Mammary epithelial cell (primary cell): ENCODE measurements around the gene SPATA6.

ENCODE experiments used
- CTCF ChIP-seq, 2 donors: IDR thresholded peaks in 1 of 2; conservative IDR thresholded peaks in 1 of 2; 2 replicates each; pipeline ENCODE4 v1.5.1; 2011 to 2012; ENCODE audit warnings: inconsistent platforms in 2 of 2, low read length in 2 of 2, mild to moderate bottlenecking in 2 of 2, control low read depth in 1 of 2, low read depth in 1 of 2; ENCODE audit not compliant: insufficient read depth in 1 of 2; ENCODE audit errors: extremely low read depth in 1 of 2
- EZH2 ChIP-seq: IDR thresholded peaks from 2 replicates; pipeline ENCODE4 v1.6.1; 2012; ENCODE audit warnings: low read length, inconsistent platforms, borderline replicate concordance

- TF ChIP-seq CTCF (conservative IDR thresholded peaks at IDR 0.05 in 1 of 2, IDR thresholded peaks at IDR 0.05 in 1 of 2; ENCODE audit: extremely low read depth in 1 of 2, insufficient read depth in 1 of 2, low read depth in 1 of 2, low read length in 2 of 2) (no peak), EZH2 (no peak)
These were observed 100.4 kb downstream of the SPATA6 start for GRCh38 chr1:48371598-48371997.
